ENCODE results near the gene ONECUT2.
"Not testable (repeated sequence)": the region's sequence is repeated elsewhere in the genome, so short reads cannot be mapped to it uniquely, and the experiment has no call there.

The ONECUT2 gene

GRCh38 chr18:57434536-57435494 is at the start of gene ONECUT2:
TSS of gene ONECUT2 (plus strand) at chr18:57435374. CDS start at chr18:57435717, 343 bp downstream.
- peak; percentile 50 to 65 for DNase-seq (ENCODE audit: extremely low read depth in 1 of 2, low read depth in 1 of 2)

DNA sequence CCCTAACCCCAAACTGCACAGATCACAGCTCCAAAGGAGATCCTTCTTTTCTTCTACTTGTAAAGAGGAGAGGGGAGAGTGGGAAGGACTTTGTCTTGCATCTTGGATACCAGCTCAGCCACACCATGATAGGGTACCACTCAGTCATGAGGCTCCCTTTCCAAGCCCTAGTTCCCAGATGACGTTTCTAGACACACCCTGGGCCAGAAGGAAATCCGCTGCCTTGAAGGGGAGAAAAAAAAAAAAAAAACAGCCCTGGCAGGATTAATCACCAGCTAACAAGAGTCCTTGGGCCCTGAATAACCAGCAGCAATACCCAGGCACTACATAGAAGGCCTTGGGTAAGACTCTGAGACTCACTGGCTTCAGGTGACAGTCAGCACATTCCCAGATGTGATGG is 45.9 kb upstream of the ONECUT2 start:
- DNase-seq (ENCODE audit: extremely low read depth in 1 of 2, low read depth in 1 of 2), result no peak

GRCh38 chr18:57390044-57390443 is 45.1 kb upstream of the ONECUT2 start:
- no peak for DNase-seq (ENCODE audit: extremely low read depth in 1 of 2, low read depth in 1 of 2)

- not testable (repeated sequence) for DNase-seq (ENCODE audit: extremely low read depth in 1 of 2, low read depth in 1 of 2)
Measured at GRCh38 chr18:57394749-57395148, 40.4 kb upstream of the ONECUT2 start.

GRCh38 chr18:57396831-57397230 is 38.3 kb upstream of the ONECUT2 start:
- DNase-seq (ENCODE audit: extremely low read depth in 1 of 2, low read depth in 1 of 2), result not testable (repeated sequence)

DNA sequence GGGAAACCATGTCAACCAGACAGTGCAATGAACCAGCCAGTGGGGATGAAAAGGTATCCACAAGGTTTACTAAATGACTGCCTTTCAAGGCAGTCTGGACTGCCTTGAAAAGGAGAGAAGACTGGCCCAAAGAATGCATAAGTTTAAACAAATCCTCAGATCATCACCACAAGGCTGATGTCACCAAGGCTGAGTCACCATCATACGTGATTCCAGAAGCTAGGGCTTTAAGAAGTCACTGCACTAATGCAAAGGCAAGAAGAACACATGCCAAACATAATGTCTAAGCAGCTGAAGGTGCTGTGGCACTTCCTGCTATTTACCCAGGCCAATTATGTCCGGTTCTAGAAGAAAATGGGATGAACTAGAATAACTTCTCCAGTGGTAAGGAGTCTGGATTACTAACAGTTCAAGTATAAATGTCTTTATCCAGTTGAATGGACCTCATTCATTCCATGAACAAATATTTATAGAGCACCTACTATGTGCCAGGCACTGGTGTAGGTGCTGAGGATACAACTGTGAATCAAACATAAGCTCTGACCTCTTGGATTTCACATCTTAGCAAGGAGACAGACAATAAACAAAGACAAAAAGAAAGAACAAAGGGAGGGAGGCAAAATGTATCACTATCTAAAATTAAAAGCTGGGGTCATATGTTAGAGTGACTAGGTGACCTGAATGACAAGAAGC is 37.6 kb upstream of the ONECUT2 start:
- no peak for DNase-seq (ENCODE audit: extremely low read depth in 1 of 2, low read depth in 1 of 2)

DNA sequence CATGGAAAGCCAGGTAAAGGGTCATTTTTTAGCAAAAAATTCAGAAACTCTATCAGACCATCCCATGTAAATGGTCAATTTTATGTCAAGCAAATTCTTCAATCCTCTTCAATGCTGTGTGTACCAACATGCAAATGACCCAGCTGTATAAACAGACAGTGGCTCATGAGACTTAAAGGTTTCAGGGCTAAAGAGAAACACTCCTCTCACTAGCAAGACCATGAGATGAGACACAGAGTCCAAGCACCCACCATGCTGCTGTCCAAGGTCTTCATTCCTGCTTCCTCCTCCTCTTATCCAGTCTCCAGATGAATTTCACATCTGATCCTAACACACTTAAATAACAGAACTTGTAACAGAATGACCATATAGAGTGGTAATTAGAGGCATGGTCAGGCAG is 30.8 kb upstream of the ONECUT2 start:
- no peak for DNase-seq (ENCODE audit: extremely low read depth in 1 of 2, low read depth in 1 of 2)

GRCh38 chr18:57409650-57410049 is 25.5 kb upstream of the ONECUT2 start:
- DNase-seq (ENCODE audit: extremely low read depth in 1 of 2, low read depth in 1 of 2), result no peak

GRCh38 chr18:57410749-57411148 is 24.4 kb upstream of the ONECUT2 start:
- DNase-seq (ENCODE audit: extremely low read depth in 1 of 2, low read depth in 1 of 2), result no peak

DNA sequence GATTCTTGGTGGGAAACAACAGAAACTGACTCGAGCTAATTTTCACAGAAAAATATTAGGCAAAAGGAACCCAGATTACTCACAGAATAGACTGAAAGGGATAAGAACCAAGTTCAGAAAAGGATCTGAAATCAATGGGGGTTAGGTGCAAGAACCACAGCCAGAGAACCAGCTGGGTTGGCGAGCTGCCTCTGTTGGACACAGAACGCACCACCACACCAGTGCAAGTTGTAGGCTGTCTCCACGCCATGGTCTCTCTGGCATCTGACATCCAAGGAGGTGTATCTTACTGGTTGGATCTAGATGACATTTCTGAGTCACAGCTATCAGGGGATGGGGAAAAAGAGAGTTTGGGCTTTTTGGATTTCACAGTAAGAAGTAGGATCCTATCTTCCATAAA is 18.6 kb upstream of the ONECUT2 start:
- no peak for DNase-seq (ENCODE audit: extremely low read depth in 1 of 2, low read depth in 1 of 2)

DNA sequence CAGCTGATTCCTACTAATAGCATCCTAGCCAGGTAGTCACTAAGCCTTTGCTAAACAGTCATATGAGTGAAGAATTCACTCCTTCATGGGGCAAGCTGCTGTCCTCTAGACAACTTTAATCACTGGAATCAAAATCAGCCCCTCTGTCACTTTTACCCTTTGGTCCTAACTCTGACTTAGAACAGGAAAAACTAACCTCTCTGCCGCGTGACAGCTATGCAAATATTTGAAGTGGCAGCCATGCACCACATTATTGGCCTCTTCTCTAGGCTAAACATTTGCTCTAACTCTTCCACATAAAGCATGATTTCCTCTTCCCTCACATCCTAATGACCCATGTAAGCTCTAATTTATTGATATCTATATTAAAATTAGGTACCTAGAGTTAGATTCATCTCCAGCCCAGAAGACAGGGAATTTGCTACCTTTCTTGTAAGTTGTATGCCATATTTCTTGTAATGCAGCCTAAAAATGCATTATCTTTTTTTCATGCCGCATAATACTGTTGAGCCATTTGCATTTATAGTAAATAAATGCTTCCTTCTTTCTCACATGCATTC is 12.8 kb upstream of the ONECUT2 start:
- DNase-seq (ENCODE audit: extremely low read depth in 1 of 2, low read depth in 1 of 2), result no peak

DNA sequence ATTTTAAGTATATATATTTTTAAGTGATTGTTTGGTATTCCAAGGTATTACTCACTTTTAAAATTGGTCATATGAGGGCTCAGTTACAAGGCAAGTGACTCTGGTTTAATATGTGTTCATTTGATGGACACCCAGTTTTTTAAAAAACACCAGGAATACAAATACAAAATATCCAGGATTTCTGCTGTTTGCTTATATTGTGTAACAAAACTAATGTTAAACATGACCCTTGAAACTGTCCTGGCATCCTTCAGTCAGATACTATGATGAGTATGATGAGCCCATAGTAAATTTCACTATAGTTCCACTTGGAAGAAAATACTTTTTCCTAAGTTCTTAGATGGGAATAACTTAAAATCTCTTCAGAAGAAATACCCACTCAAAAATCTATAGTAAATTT is 11.4 kb upstream of the ONECUT2 start:
- DNase-seq (ENCODE audit: extremely low read depth in 1 of 2, low read depth in 1 of 2), result no peak

GRCh38 chr18:57425096-57425495 is 10.1 kb upstream of the ONECUT2 start:
- DNase-seq (ENCODE audit: extremely low read depth in 1 of 2, low read depth in 1 of 2), result no peak

DNA sequence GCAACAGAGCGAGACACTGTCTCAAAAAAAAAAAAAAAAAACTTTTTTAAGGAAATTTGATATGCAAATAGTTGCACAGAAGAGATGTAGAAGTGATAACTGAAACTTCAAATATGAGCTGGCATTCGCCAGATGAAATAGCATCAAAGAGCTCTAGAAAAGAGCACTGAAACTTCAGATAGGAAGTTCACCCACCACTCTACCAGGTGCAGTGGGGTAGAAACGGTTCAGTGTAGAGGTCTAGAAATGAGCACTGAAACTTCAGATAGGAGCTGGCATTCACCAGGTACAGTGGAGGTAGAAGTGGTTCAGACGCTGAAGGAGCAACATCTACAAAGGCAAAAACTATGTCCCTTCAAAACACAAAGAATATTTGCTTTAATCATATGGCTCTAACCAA is 9.0 kb upstream of the ONECUT2 start:
- no peak for DNase-seq (ENCODE audit: extremely low read depth in 1 of 2, low read depth in 1 of 2)

GRCh38 chr18:57427429-57428201 is 7.6 kb upstream of the ONECUT2 start:
- no peak for DNase-seq (ENCODE audit: extremely low read depth in 1 of 2, low read depth in 1 of 2)

DNA sequence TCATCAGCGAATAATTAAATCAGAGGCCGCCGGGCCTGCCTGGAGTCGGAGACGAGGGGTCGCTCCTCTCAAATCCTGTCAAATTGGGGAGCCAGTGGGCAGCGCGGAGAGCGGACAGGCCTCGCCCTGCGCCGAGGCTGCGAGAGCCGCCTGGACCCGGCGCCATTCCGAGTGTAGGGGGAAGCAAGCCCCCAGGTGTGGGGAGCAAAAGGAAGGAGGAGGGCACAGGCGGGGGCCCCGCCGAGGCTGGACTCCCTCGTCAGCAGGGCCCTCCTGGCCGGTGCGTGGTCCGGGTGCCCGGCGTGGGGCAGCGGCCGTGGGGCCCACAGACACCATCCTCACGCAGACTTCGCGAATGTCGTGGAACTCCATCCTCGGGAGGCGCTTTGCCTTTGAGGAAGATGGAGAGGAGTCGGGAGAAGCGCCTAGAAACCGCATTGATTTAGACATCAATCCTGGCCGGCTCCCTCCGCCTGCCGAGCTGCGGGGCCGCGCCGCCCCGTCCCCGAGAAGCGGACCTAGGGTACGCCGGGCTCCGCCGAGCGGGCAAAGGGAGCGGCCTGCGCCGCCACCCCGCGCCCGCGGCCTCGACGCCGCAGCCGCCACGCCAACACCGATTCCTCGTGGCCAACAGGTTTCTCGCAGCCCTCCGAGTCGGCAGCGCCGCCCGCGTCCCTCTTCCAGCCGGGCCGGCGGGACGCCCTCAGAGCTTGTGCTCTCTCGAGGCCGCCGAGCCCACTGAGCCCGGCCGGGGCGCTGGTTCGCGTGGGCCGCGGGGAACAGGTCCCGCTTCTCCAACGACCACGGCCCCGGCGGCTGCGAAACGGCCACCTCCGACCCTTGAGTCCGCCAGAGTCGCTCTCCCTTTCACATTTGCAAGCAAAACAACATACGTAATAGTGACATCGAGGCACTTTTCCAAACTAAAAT is 6.7 kb upstream of the ONECUT2 start:
- DNase-seq (ENCODE audit: extremely low read depth in 1 of 2, low read depth in 1 of 2), result no peak

GRCh38 chr18:57429167-57430078 is 5.8 kb upstream of the ONECUT2 start:
- DNase-seq (ENCODE audit: extremely low read depth in 1 of 2, low read depth in 1 of 2), result no peak

DNA sequence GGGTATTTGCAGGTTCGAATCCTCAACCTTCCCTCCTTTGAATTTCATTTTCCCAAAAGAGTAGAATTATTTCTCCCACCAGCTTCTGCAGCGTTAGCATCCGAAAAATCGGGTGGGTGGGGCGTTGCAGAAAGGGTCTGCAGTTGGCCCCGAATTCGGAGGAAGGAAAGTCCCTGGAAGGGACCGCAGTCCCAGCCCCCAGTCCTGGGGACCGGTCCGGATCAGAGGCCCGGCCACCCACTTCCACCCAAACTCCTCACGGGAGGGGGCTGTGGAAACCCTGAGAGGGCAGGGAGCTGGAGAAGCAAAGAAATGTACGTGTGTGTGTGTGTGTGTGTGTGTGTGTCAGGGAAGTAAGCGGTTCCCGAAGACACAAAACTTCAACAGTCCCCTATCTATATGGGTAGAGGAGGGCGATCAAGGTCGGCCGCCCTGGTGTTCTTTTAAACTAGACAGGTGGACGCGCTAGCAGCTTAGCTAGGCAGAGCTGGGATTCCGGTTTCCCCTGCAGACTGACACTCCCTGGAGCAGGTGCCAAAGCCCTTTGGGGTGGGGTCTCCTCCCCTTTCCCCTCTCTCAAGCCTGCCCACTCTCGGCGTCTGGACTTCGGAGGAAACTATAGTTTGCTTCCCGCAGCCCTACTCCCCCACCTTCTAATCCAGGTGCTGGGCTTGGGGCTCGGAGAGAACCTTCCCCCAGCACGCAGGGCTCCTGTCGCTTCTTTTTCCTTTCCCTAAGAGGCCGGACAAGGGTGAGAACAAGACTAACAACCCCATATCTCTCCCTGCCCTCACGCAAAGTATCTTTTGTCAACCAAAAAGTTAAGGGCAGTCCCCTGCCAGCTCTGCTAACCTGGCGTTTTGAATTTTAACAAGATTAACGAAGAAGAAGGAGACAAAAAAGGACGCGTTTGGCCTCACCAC is 4.8 kb upstream of the ONECUT2 start:
- DNase-seq (ENCODE audit: extremely low read depth in 1 of 2, low read depth in 1 of 2), result no peak
